K562 (cell line): ENCODE data around the gene ANKS1A. TPM values are rescaled to one million over a fixed set of nuclear protein-coding genes. Genes with fewer than 3 reads are reported as not detected.

Experiments
- DEAF1 ChIP-seq: fragments of 450-650 bp; formaldehyde crosslinking; IDR thresholded peaks from 2 replicates; pipeline ENCODE4 v1.4.0; 2020; ENCODE audit warnings: mild to moderate bottlenecking, moderate library complexity
- ILK ChIP-seq: fragments of 450-650 bp; IDR thresholded peaks from 2 replicates; pipeline ENCODE4 v1.6.1; 2016; ENCODE audit warnings: missing genetic modification characterization, low read depth, mild to moderate bottlenecking, missing compliant biosample characterization, moderate library complexity, borderline replicate concordance
- NCOA6 ChIP-seq: fragments of 450-650 bp; IDR thresholded peaks from 2 replicates; pipeline ENCODE4 v1.6.1; 2017; ENCODE audit warnings: mild to moderate bottlenecking
- PCBP2 ChIP-seq: fragments of 200-400 bp; formaldehyde crosslinking; IDR thresholded peaks from 2 replicates; pipeline ENCODE4 v1.6.1; 2018; ENCODE audit warnings: low read length, low read depth, mild to moderate bottlenecking, moderate library complexity; ENCODE audit not compliant: poor library complexity, severe bottlenecking
- RBM17 ChIP-seq: fragments of 200-400 bp; formaldehyde crosslinking; IDR thresholded peaks from 2 replicates; pipeline ENCODE4 v1.6.1; 2017; ENCODE audit warnings: low read depth, mild to moderate bottlenecking, low read length, borderline replicate concordance
- XRCC5 ChIP-seq: fragments of 200-400 bp; formaldehyde crosslinking; IDR thresholded peaks from 2 replicates; pipeline ENCODE4 v1.6.1; 2017; ENCODE audit warnings: low read depth, mild to moderate bottlenecking, low read length
- ZBTB49 ChIP-seq: sonication (generic); formaldehyde crosslinking; IDR thresholded peaks from 2 replicates; pipeline ENCODE4 v1.8.0; 2022; ENCODE audit warnings: missing genetic modification reagents, mild to moderate bottlenecking, borderline replicate concordance
- ZNF780A ChIP-seq: fragments of 250-450 bp; sonication (Bioruptor Pico); IDR thresholded peaks from 2 replicates; pipeline ENCODE4 v1.5.0; 2021; ENCODE audit warnings: mild to moderate bottlenecking
- ZSCAN29 ChIP-seq: fragments of 450-650 bp; IDR thresholded peaks from 2 replicates; pipeline ENCODE4 v1.6.1; 2017
- polyA plus RNA-seq, 8 experiments: library from polyadenylated mRNA; depleted of rRNA in 4 of 8; stranded (reverse) in 5 of 8; unstranded in 3 of 8; fragments of >200 nt; fragmentation: Nextera tagmentation in 2 of 8; fragmentation: Illumina TruSeq in 1 of 8; extraction: Ambion mirVana in 2 of 8; extraction: Trizol in 1 of 8; gene quantifications; 2 replicates each; pipeline versions ENCODE4 v1.2.1 to v1.2.3, GENCODE V29; 2011 to 2014; ENCODE audit warnings: inconsistent platforms in 1 of 8, missing spikeins in 1 of 8
- total RNA-seq, 7 experiments: library from RNA; depleted of rRNA in 6 of 7; stranded (reverse); fragments of >200 nt in 6 of 7; fragmentation: Illumina TruSeq in 2 of 7; extraction: Trizol in 2 of 7; gene quantifications; 2 replicates each; pipeline versions ENCODE4 v1.2.1 to v1.2.3, GENCODE V29; 2011 to 2021; ENCODE audit warnings: low replicate concordance in 1 of 7

The ANKS1A gene
- total and polyA plus RNA-seq, 9 of the 15 experiments (the other 6 are each of a cell fraction or from before 2014, with no cell fraction given), result 1.1 to 13.8 (median 5.3) TPM

- TF ChIP-seq ZBTB49 (no peak), NCOA6 (no peak), ZSCAN29 (peak; percentile 90), PCBP2 (no peak), RBM17 (no peak), XRCC5 (0 out of 2 replicates have a peak, but pooled peaks have one; percentile 55), ILK (tag) (no peak), ZNF780A (CRISPR knock-in tag) (no peak), DEAF1 (CRISPR knock-in tag) (peak; percentile 92)
- TF ChIP-seq, all 486 proteins: peak for 22
These were observed 251.0 kb downstream of the ANKS1A start (continued) for GRCh38 chr6:35139924-35140638.
